ENCODE measurements around the gene MOB1B.

- TF ChIP-seq CTCF (IDR thresholded peaks at IDR 0.05) (no peak), POLR2A (IDR thresholded peaks at IDR 0.05) (no peak)
These were observed 8.4 kb upstream of the MOB1B start for GRCh38 chr4:70893790-70894189.
